Measurements from ENCODE around the gene ENTPD7.

GRCh38 chr10:99619090-99619800, 40.1 kb upstream of the ENTPD7 start:
- TF ChIP-seq POLR2A (IDR thresholded peaks at IDR 0.05) (peak in 1 of 4 donors; percentile 29), CTCF (IDR thresholded peaks at IDR 0.05) (no peak)
